CD4-positive, alpha-beta memory T cell (primary cell): ENCODE results near the gene STAT3. TPM values are rescaled to one million over a fixed set of nuclear protein-coding genes. Genes with fewer than 3 reads are reported as not detected.
A peak's percentile ranks its signal among the peaks of the same experiment; 100 is the strongest.

Experiments
- CTCF ChIA-PET: fragments of 350-600 bp; sonication (Branson Sonifier 250); formaldehyde crosslinking; loops from one replicate; lab custom pipeline; 2021; ENCODE audit warnings: inconsistent platforms; ENCODE audit not compliant: partially characterized antibody; lab: Charles Lee
- POLR2A ChIA-PET: fragments of 350-600 bp; sonication (Branson Sonifier 250); formaldehyde crosslinking; loops from one replicate; lab custom pipeline; 2021; ENCODE audit not compliant: partially characterized antibody; lab: Charles Lee
- DNase-seq, 5 donors: peaks; one replicate each; pipeline versions ENCODE4 v3.0.0 to v3.0.0-alpha.2; 2020 to 2022; ENCODE audit warnings: mixed read lengths in 1 of 5
- H3K27ac ChIP-seq: one replicate; pipeline ENCODE4 v1.7.0; 2013; ENCODE audit warnings: low read depth, low read length
- H3K27me3 ChIP-seq: 2 replicates; pipeline ENCODE4 v1.7.0; 2013; ENCODE audit warnings: mild to moderate bottlenecking, low read length, moderate library complexity; ENCODE audit not compliant: insufficient read depth
- H3K36me3 ChIP-seq: 2 replicates; pipeline ENCODE4 v1.7.0; 2013; ENCODE audit warnings: mild to moderate bottlenecking, low read length, moderate library complexity; ENCODE audit not compliant: insufficient read depth
- H3K4me1 ChIP-seq: 2 replicates; pipeline ENCODE4 v1.7.0; 2013; ENCODE audit warnings: mild to moderate bottlenecking, low read length, moderate library complexity; ENCODE audit not compliant: insufficient read depth
- H3K4me3 ChIP-seq, 2 donors: one replicate each; pipeline ENCODE4 v1.7.0; 2013; ENCODE audit warnings: low read length in 2 of 2, mild to moderate bottlenecking in 1 of 2
- H3K9me3 ChIP-seq, 2 donors: one replicate each; pipeline ENCODE4 v1.7.0; 2013; ENCODE audit warnings: low read length in 2 of 2, control low read depth in 1 of 2; ENCODE audit not compliant: control insufficient read depth in 1 of 2
- H3K27ac Mint-ChIP-seq, 7 donors: one replicate each; pipeline ENCODE4 v1.8.0; 2020 to 2021; ENCODE audit warnings: mixed read lengths in 7 of 7, mild to moderate bottlenecking in 6 of 7, inconsistent platforms in 3 of 7, moderate library complexity in 3 of 7
- H3K27me3 Mint-ChIP-seq, 2 donors: one replicate each; pipeline ENCODE4 v1.8.0; 2020 to 2021; ENCODE audit warnings: mixed read lengths in 2 of 2
- H3K36me3 Mint-ChIP-seq, 2 donors: one replicate each; pipeline ENCODE4 v1.8.0; 2020 to 2021; ENCODE audit warnings: mixed read lengths in 2 of 2, inconsistent platforms in 1 of 2, mild to moderate bottlenecking in 1 of 2
- H3K4me1 Mint-ChIP-seq, 4 donors: one replicate each; pipeline ENCODE4 v1.8.0; 2020 to 2021; ENCODE audit warnings: mixed read lengths in 4 of 4, mild to moderate bottlenecking in 1 of 4
- H3K4me3 Mint-ChIP-seq, 8 donors: one replicate each; pipeline ENCODE4 v1.8.0; 2020 to 2021; ENCODE audit warnings: mixed read lengths in 8 of 8, mild to moderate bottlenecking in 7 of 8, moderate library complexity in 6 of 8, inconsistent platforms in 3 of 8
- H3K9me3 Mint-ChIP-seq, 8 donors: one replicate each; pipeline ENCODE4 v1.8.0; 2020 to 2021; ENCODE audit warnings: mixed read lengths in 8 of 8, mild to moderate bottlenecking in 5 of 8, inconsistent platforms in 3 of 8, moderate library complexity in 1 of 8
- intact Hi-C: fragments of 100-400 bp; cut with micrococcal nuclease; formaldehyde crosslinking; loops from one replicate; pipeline ENCODE4 v1.15.1; 2023
- polyA plus RNA-seq, 2 donors: library from polyadenylated mRNA; unstranded; fragments of 300-500 nt; fragmentation: Illumina TruSeq; gene quantifications; one replicate each; pipeline ENCODE4 v1.2.3, GENCODE V29; 2021
- total RNA-seq, 2 experiments: library from RNA; stranded (reverse); gene quantifications; one replicate each; pipeline ENCODE4 v1.2.3, GENCODE V29; 2021

Gene STAT3
- total and polyA plus RNA-seq, 4 experiments from 2014 or later: 103 to 147 (median 130) TPM

DNA sequence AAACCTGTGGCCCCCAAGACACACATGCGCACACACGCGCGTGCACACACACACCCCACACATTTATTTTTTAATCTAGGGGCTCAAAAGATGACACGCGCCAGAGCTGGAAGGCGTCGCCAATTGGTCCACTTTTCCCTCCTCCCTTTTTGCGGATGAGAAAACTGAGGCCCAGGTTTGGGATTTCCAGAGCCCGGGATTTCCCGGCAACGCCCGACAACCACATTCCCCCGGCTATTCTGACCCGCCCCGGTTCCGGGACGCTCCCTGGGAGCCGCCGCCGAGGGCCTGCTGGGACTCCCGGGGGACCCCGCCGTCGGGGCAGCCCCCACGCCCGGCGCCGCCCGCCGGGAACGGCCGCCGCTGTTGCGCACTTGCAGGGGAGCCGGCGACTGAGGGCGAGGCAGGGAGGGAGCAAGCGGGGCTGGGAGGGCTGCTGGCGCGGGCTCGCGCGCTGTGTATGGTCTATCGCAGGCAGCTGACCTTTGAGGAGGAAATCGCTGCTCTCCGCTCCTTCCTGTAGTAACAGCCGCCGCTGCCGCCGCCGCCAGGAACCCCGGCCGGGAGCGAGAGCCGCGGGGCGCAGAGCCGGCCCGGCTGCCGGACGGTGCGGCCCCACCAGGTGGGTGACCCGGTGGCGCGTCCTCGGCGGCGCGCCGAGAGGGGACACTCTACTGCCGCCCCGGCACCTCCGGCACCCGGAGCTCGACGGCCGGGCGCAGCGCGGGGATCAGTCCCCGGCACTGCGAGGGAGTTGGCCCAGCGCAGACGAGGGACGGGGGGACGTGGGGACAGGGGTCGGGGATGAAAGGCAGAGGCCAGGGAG lies 100.1 kb downstream of the STAT3 start, which contains the start of gene STAT5A:
STAT5A (plus strand) TSS at position 522 of the 826 bp plus-strand sequence. CDS start 914 bp downstream, outside the sequence.
- CTCF ChIA-PET: interaction anchor here (0.8 to 9.5 kb wide), 6 partner anchors 9 to 100 kb away, joined by 3 to 68 read pairs (median 4); partner anchors contain the start of gene STAT3
- POLR2A ChIA-PET: interaction anchor here (0.6 to 11.0 kb wide), 27 partner anchors 9 to 1073 kb away, joined by 3 to 255 read pairs (median 5); partner anchors contain the start of genes CNP, DNAJC7, GHDC and HCRT
- Histone ChIP-seq H3K27me3 (no peaks in the 10 kb centered on the region), H3K27ac (peak within 1 kb of the TSS; percentile 87), H3K36me3 (peaks cover 4% of the 10 kb centered on the region), H3K4me3 (peak within 1 kb of the TSS; percentile 86 to 88), H3K9me3 (no peaks in the 10 kb centered on the region), H3K4me1 (peaks cover 48% of the 10 kb centered on the region)
- intact Hi-C loops: loop anchor here (1.0 to 2.0 kb wide), 3 partner anchors 13 to 103 kb away; partner anchors contain the start of gene HCRT
- H3K27me3 Mint-ChIP-seq: no peaks in the 10 kb centered on the region
- peaks cover 4 to 41% of the 10 kb centered on the region in 2 donors for H3K36me3 Mint-ChIP-seq
- H3K4me1 Mint-ChIP-seq: peaks cover 37 to 62% (median 47%) of the 10 kb centered on the region in 4 donors
- H3K9me3 Mint-ChIP-seq: no peaks in the 10 kb centered on the region
- H3K4me3 Mint-ChIP-seq: peak within 1 kb of the TSS; percentile 90 to 97 (median 94)
- H3K27ac Mint-ChIP-seq: peak within 1 kb of the TSS; percentile 92 to 99 (median 97)
- peak; percentile 81 to 89 (median 83) for DNase-seq

- DNase-seq: peak; percentile 35 to 78 (median 38)
- peaks cover 4 to 36% of the 10 kb centered on the region in 2 donors for H3K36me3 Mint-ChIP-seq
- H3K27ac ChIP-seq: peak overlapping the region; percentile 87
- peak overlapping the region; percentile 90 to 97 (median 94) for H3K4me3 Mint-ChIP-seq
- H3K9me3 ChIP-seq: no peaks in the 10 kb centered on the region
- intact Hi-C loops: no loop called here
- ChIA-PET POLR2A (interaction anchor here (0.6 to 11.0 kb wide), 20 partner anchors 12 to 1073 kb away, joined by 3 to 255 read pairs (median 9); partner anchors contain the start of genes CNP, DNAJC7, GHDC and HCRT), CTCF (interaction anchor here (0.9 to 9.5 kb wide), 7 partner anchors 12 to 125 kb away, joined by 3 to 68 read pairs (median 5); partner anchors contain the start of gene STAT3)
- no peaks in the 10 kb centered on the region for H3K27me3 ChIP-seq
- no peaks in the 10 kb centered on the region for H3K9me3 Mint-ChIP-seq
- peak overlapping the region; percentile 92 to 99 (median 97) for H3K27ac Mint-ChIP-seq
- H3K4me1 Mint-ChIP-seq: peaks cover 39 to 62% (median 50%) of the 10 kb centered on the region in 4 donors
- H3K27me3 Mint-ChIP-seq: no peaks in the 10 kb centered on the region
- peaks cover 4% of the 10 kb centered on the region for H3K36me3 ChIP-seq
- H3K4me3 ChIP-seq: peak overlapping the region; percentile 86 to 88
- peaks cover 48% of the 10 kb centered on the region for H3K4me1 ChIP-seq
These were observed 100.8 kb downstream of the STAT3 start for GRCh38 chr17:42287305-42287976.

DNA sequence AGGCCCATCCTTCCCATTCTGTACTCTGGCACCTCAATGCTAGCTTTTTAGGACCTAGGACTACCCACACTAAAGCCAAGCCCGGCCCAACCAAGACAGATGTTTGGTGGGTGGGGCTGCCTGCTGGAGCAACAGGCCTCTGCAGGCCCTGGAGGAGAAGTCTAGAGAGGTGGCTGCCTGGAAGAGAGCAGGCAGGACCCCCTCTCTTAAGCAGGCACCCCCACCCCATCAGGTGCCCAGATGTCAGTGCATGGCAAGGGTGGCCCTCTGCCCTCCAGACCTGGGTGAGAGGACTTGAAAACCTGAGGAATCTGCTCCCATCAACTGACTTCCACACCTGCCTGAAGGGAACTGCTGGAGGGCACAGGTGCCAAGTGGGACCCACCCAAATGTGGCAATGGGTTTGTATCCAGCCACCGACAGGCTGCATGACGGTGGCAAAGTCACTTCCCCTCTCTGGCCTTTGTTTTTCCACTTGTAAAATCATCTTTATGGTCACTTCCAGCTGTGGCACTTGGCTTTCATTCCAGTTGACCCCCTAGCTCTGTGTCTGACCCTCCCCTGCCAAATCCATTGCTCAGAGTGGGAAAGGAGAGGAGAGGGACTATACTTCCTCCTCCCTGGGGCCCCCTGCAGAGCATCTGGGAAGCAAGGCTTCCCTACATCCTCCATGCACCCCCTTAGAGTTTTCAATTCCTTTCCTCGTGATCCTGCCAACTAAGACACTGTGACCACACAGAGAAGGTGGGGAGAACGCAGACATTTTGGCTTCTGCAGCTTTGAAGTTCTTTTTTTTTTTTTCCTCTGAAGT lies 101.6 kb downstream of the STAT3 start:
- no peak for DNase-seq
- Mint-ChIP-seq H3K4me1 (peaks cover 35 to 58% (median 46%) of the 10 kb centered on the region in 4 donors), H3K27ac (peak overlapping the region; percentile 92 to 99 (median 97)), H3K36me3 (peaks cover under 1 to 30% of the 10 kb centered on the region in 2 donors), H3K27me3 (no peaks in the 10 kb centered on the region), H3K9me3 (no peaks in the 10 kb centered on the region), H3K4me3 (peak overlapping the region; percentile 90 to 97 (median 94))
- Histone ChIP-seq H3K36me3 (peaks cover 4% of the 10 kb centered on the region), H3K4me3 (peak overlapping the region; percentile 86 to 88), H3K27ac (peak overlapping the region; percentile 87), H3K27me3 (no peaks in the 10 kb centered on the region), H3K9me3 (no peaks in the 10 kb centered on the region), H3K4me1 (peaks cover 48% of the 10 kb centered on the region)
- intact Hi-C loops: no loop called here
- POLR2A ChIA-PET: interaction anchor here (0.6 to 11.0 kb wide), 9 partner anchors 12 to 271 kb away, joined by 3 to 255 read pairs (median 29); partner anchors contain the start of genes GHDC, HCRT, STAT3 and STAT5B
- CTCF ChIA-PET: interaction anchor here (0.8 to 9.5 kb wide), 5 partner anchors 12 to 124 kb away, joined by 3 to 68 read pairs (median 5); no protein-coding TSS in a partner anchor

- H3K27me3 ChIP-seq: no peaks in the 10 kb centered on the region
- Mint-ChIP-seq H3K9me3 (no peaks in the 10 kb centered on the region), H3K27me3 (no peaks in the 10 kb centered on the region), H3K4me3 (peak overlapping the region in 7 of 8 donors; percentile 12 to 94 (median 40)), H3K36me3 (peaks cover 0 to 22% of the 10 kb centered on the region in 2 donors), H3K27ac (peak overlapping the region in 5 of 7 donors; percentile 29 to 92 (median 60)), H3K4me1 (peaks cover 28 to 47% (median 40%) of the 10 kb centered on the region in 4 donors)
- no peaks in the 10 kb centered on the region for H3K9me3 ChIP-seq
- ChIA-PET CTCF (interaction anchor here (1.0 to 9.5 kb wide), 3 partner anchors 10 to 62 kb away, joined by 3 to 68 read pairs (median 5); no protein-coding TSS in a partner anchor), POLR2A (interaction anchor here (1.4 to 11.0 kb wide), 5 partner anchors 11 to 91 kb away, joined by 4 to 255 read pairs (median 49); partner anchors contain the start of genes GHDC and STAT5B)
- H3K4me1 ChIP-seq: peaks cover 41% of the 10 kb centered on the region
- H3K4me3 ChIP-seq: no peak overlapping the region
- no peak overlapping the region for H3K27ac ChIP-seq
- intact Hi-C loops: no loop called here
- no peak for DNase-seq
- H3K36me3 ChIP-seq: no peaks in the 10 kb centered on the region
These were observed 102.7 kb downstream of the STAT3 start for GRCh38 chr17:42285346-42286050.

GRCh38 chr17:42284566-42284965 lies 103.7 kb downstream of the STAT3 start:
- intact Hi-C loops: no loop called here
- H3K4me1 Mint-ChIP-seq: peaks cover 21 to 40% (median 33%) of the 10 kb centered on the region in 4 donors
- peak overlapping the region in 1 of 7 donors; percentile 17 for H3K27ac Mint-ChIP-seq
- H3K27me3 ChIP-seq: no peaks in the 10 kb centered on the region
- no peak overlapping the region for H3K4me3 ChIP-seq
- peaks cover 32% of the 10 kb centered on the region for H3K4me1 ChIP-seq
- H3K4me3 Mint-ChIP-seq: no peak overlapping the region
- H3K36me3 ChIP-seq: no peaks in the 10 kb centered on the region
- H3K27ac ChIP-seq: no peak overlapping the region
- no peaks in the 10 kb centered on the region for H3K9me3 ChIP-seq
- DNase-seq: no peak
- H3K36me3 Mint-ChIP-seq: peaks cover 0 to 13% of the 10 kb centered on the region in 2 donors
- H3K9me3 Mint-ChIP-seq: no peaks in the 10 kb centered on the region
- CTCF ChIA-PET: interaction anchor here (0.7 kb wide), 1 partner anchor 29 kb away, joined by 4 read pairs; no protein-coding TSS in a partner anchor
- POLR2A ChIA-PET: interaction anchor here (1.4 to 11.0 kb wide), 3 partner anchors 10 to 35 kb away, joined by 4 to 255 read pairs (median 137); partner anchors contain the start of gene STAT5B
- no peaks in the 10 kb centered on the region for H3K27me3 Mint-ChIP-seq
